Esophagus muscularis mucosa (tissue), 4 donors: ENCODE results near the gene TSC2.
"Not testable (repeated sequence)": the region's sequence is repeated elsewhere in the genome, so short reads cannot be mapped to it uniquely, and the experiment has no call there.

ENCODE experiments used
- CTCF ChIP-seq, 3 experiments: fragments of 200-600 bp in 2 of 3; fragments of 450-650 bp in 1 of 3; sonication (generic) in 2 of 3; IDR thresholded peaks; one replicate each; pipeline ENCODE4 v1.5.1; 2017 to 2019; ENCODE audit warnings: antibody characterized with exemption in 3 of 3, mild to moderate bottlenecking in 2 of 3, moderate library complexity in 1 of 3
- EP300 ChIP-seq: sonication (generic); formaldehyde crosslinking; IDR thresholded peaks from one replicate; pipeline ENCODE4 v1.6.1; 2017; ENCODE audit warnings: antibody characterized with exemption
- POLR2A ChIP-seq: fragments of 450-650 bp; IDR thresholded peaks from one replicate; pipeline ENCODE4 v1.6.1; 2017; ENCODE audit warnings: antibody characterized with exemption, moderate library complexity, mild to moderate bottlenecking, low read depth
- POLR2AphosphoS5 ChIP-seq, 2 donors: sonication (generic); formaldehyde crosslinking; IDR thresholded peaks; one replicate each; pipeline ENCODE4 v1.6.1; 2017; ENCODE audit warnings: antibody characterized with exemption in 2 of 2

GRCh38 chr16:2116428-2116827 lies 68.6 kb downstream of the TSC2 start:
- TF ChIP-seq CTCF (IDR thresholded peaks at IDR 0.05); POLR2A; POLR2AphosphoS5 (IDR thresholded peaks at IDR 0.05); EP300: not testable (repeated sequence)
